Adrenal gland (tissue), 19 donors: ENCODE measurements around the gene XPC. TPM values are rescaled to one million over a fixed set of nuclear protein-coding genes. Genes with fewer than 3 reads are reported as not detected.
"Not testable (repeated sequence)": the region's sequence is repeated elsewhere in the genome, so short reads cannot be mapped to it uniquely, and the experiment has no call there.

Experiments used
- DNase-seq, 7 donors: peaks; one replicate each; pipeline ENCODE4 v3.0.0-alpha.2; 2019 to 2020
- H3K27ac ChIP-seq, 5 donors: fragments of 200-600 bp; sonication (generic) in 4 of 5; 1 replicate in 3 of 5; 2 replicates in 2 of 5; pipeline versions ENCODE4 v1.5.1 to v1.8.0; 2016 to 2020; ENCODE audit warnings: mild to moderate bottlenecking in 1 of 5
- H3K27me3 ChIP-seq: fragments of 200-600 bp; 2 replicates; pipeline ENCODE4 v1.8.0; 2021
- H3K36me3 ChIP-seq, 2 donors: fragments of 200-600 bp; replicated peaks in 1 of 2; 1 replicate in 1 of 2; 2 replicates in 1 of 2; pipeline versions ENCODE4 v1.5.1 to v1.8.0; 2018 to 2022
- H3K4me1 ChIP-seq, 2 donors: fragments of 200-600 bp; replicated peaks in 1 of 2; 1 replicate in 1 of 2; 2 replicates in 1 of 2; pipeline versions ENCODE4 v1.5.1 to v1.8.0; 2018 to 2021
- H3K4me3 ChIP-seq, 4 donors: fragments of 200-600 bp; sonication (generic) in 3 of 4; one replicate each; pipeline ENCODE4 v1.5.1; 2016 to 2018
- H3K9me3 ChIP-seq, 3 donors: fragments of 200-600 bp; sonication (generic) in 1 of 3; replicated peaks in 1 of 3; 1 replicate in 2 of 3; 2 replicates in 1 of 3; pipeline versions ENCODE4 v1.5.1 to v1.8.0; 2016 to 2021
- CTCF ChIP-seq, 6 experiments: fragments of 450-650 bp in 4 of 6; fragments of 200-600 bp in 2 of 6; sonication (generic) in 1 of 6; IDR thresholded peaks; 1 replicate in 5 of 6; 2 replicates in 1 of 6; pipeline versions ENCODE4 v1.5.1 to v1.8.0; 2016 to 2021; ENCODE audit warnings: antibody characterized with exemption in 6 of 6, mild to moderate bottlenecking in 2 of 6, moderate library complexity in 1 of 6
- POLR2A ChIP-seq, 2 donors: fragments of 450-650 bp; IDR thresholded peaks; one replicate each; pipeline ENCODE4 v1.6.1; 2017; ENCODE audit warnings: antibody characterized with exemption in 2 of 2, mild to moderate bottlenecking in 2 of 2, moderate library complexity in 1 of 2
- WGBS, 4 donors: extraction: QIAGEN DNeasy Blood & Tissue Kit in 2 of 4; methylation state at CpG; one replicate each; pipeline versions ENCODE4 v1.1.5 to v1.1.7; 2013 to 2017; 5-methylcytosine and 5-hydroxymethylcytosine counted together
- intact Hi-C, 2 donors: fragments of 100-400 bp; cut with DNase I; formaldehyde crosslinking; loops; one replicate each; pipeline versions ENCODE4 v1.14.1 to v1.15.0; 2022 to 2023
- long read RNA-seq, 10 donors: library from polyadenylated mRNA in 3 of 10; unstranded in 2 of 10; stranded (forward) in 1 of 10; transcript quantifications; one replicate each; pipeline ENCODE4 v2.0.0 and lab custom pipeline, GENCODE V29; 2021 to 2026
- polyA plus RNA-seq, 3 donors: library from polyadenylated mRNA; stranded (reverse); fragments of 200-250 nt in 2 of 3; fragments of 350-450 nt in 1 of 3; fragmentation: Illumina TruSeq in 1 of 3; extraction: RNeasy Lipid Tissue Mini Kit (QIAGEN cat#74804) in 1 of 3; gene quantifications; one replicate each; pipeline ENCODE4 v1.2.3, GENCODE V29; 2013 to 2014
- total RNA-seq, 9 donors: library from RNA; depleted of rRNA in 4 of 9; stranded (reverse); fragments of >200 nt in 4 of 9; fragments of 120-200 nt in 1 of 9; fragmentation: NEBNext Ultra II Directional in 1 of 9; extraction: Animal tissue kit (Norgen Biotek cat#: 25700) in 1 of 9; gene quantifications; one replicate each; pipeline versions ENCODE4 v1.1.0 to v1.2.4, GENCODE V29; 2013 to 2023
- donor health status: healthy with polysubstance abuse.
- donor health status: Bipolar disorder and iron deficiency.
- donor health status: DM: yes; HTN: yes; CAD: no.
- donor health status: DM: no; HTN: no; CAD: no.
- donor health status: DM: no; HTN: no; CAD: no.
- donor health status: DM: yes; HTN: yes; CAD: no.

Gene XPC
- total RNA-seq, result 10 to 100 TPM; 15.6 to 66.5 (median 32.8) TPM
- polyA plus RNA-seq, result 10 to 100 TPM; 20.4 to 30.7 (median 21.2) TPM
- long read RNA-seq, donor 1, result 0 reads
- long read RNA-seq, donor 2, partial matches to known transcripts, result 0 of 1 reads
- long read RNA-seq, donor 2, other reads (novel, unspliced or antisense), result 0 of 1 reads
- long read RNA-seq, donor 3, result 0 reads
- long read RNA-seq, donor 4, partial matches to known transcripts, result 3 of 8 reads
- long read RNA-seq, donor 4, other reads (novel, unspliced or antisense), result 5 of 8 reads
- long read RNA-seq, donor 5, transcript XPC-201 (16 exons, 3,832 nt), result major isoform, 92 of 107 reads
- long read RNA-seq, donor 5, partial matches to known transcripts, result 8 of 107 reads
- long read RNA-seq, donor 5, other reads (novel, unspliced or antisense), result 7 of 107 reads
- long read RNA-seq, donor 6, partial matches to known transcripts, result 18 of 23 reads
- long read RNA-seq, donor 6, other reads (novel, unspliced or antisense), result 1 of 23 reads
- long read RNA-seq, donor 7, result 0 reads
- long read RNA-seq, donor 8, partial matches to known transcripts, result 0 of 3 reads
- long read RNA-seq, donor 8, other reads (novel, unspliced or antisense), result 0 of 3 reads
- long read RNA-seq, donor 9, result 0 reads
- long read RNA-seq, donor 10, result 0 reads

- TF ChIP-seq CTCF (IDR thresholded peaks at IDR 0.05) (peak in 1 of 6 experiments; percentile 11), POLR2A (IDR thresholded peaks at IDR 0.05) (peak; percentile 88 to 93)
- intact Hi-C loops, result loop anchor here in 1 of 2 donors (10.0 kb wide), 1 partner anchor 54 kb away; the partner anchor contains the start of genes CHCHD4 and TMEM43
- peak within 1 kb of the TSS; percentile 90 to 97 (median 96) for H3K27ac ChIP-seq
- peaks cover 0 to 13% of the 10 kb centered on the region in 2 donors for H3K36me3 ChIP-seq
- H3K4me3 ChIP-seq, result peak within 1 kb of the TSS; percentile 57 to 96 (median 79)
- H3K4me1 ChIP-seq, result peaks cover 25 to 44% of the 10 kb centered on the region in 2 donors
- H3K27me3 ChIP-seq, result no peaks in the 10 kb centered on the region
- WGBS, 4 donors, result 0 to 1% (median 0%) methylated on average over 11 to 78 of the region's 78 CpGs
- H3K9me3 ChIP-seq, result no peaks in the 10 kb centered on the region
- peak; percentile 95 to 99 (median 98) for DNase-seq
Measured at GRCh38 chr3:14178247-14179113, at the start of gene XPC, which contains the start of gene LSM3. TSS of gene XPC (minus strand) at chr3:14178601. CDS start at chr3:14178568, 33 bp downstream. TSS of gene LSM3 (plus strand) at chr3:14178817. CDS start at chr3:14178861, 44 bp downstream.

- Histone ChIP-seq H3K36me3 (no peaks in the 10 kb centered on the region), H3K9me3 (no peaks in the 10 kb centered on the region), H3K4me1 (peaks cover 0 to 4% of the 10 kb centered on the region in 2 donors), H3K27me3 (no peaks in the 10 kb centered on the region), H3K27ac (no peak overlapping the region), H3K4me3 (no peak overlapping the region)
- intact Hi-C loops, result no loop called here
- WGBS, 4 donors, result 0 to 92% (median 85%) methylated on average over 1 of the region's 1 CpG
- no peak for DNase-seq
- no peak for TF ChIP-seq POLR2A (IDR thresholded peaks at IDR 0.05)
- TF ChIP-seq CTCF (IDR thresholded peaks at IDR 0.05), result no peak
Measured at GRCh38 chr3:14227856-14228255, 49.5 kb upstream of the XPC start.

- H3K27me3 ChIP-seq, H3K9me3 ChIP-seq, DNase-seq, H3K36me3 ChIP-seq, H3K4me3 ChIP-seq, intact Hi-C loops, H3K4me1 ChIP-seq, H3K27ac ChIP-seq: not testable (repeated sequence)
- WGBS, 4 donors, result 43 to 74% (median 68%) methylated on average over 2 to 3 of the region's 3 CpGs
Measured at GRCh38 chr3:14226351-14226750, 48.0 kb upstream of the XPC start.

GRCh38 chr3:14225421-14225820, 47.0 kb upstream of the XPC start:
- H3K4me3 ChIP-seq, result no peak overlapping the region
- H3K36me3 ChIP-seq, result no peaks in the 10 kb centered on the region
- no peak for TF ChIP-seq POLR2A (IDR thresholded peaks at IDR 0.05)
- TF ChIP-seq CTCF (IDR thresholded peaks at IDR 0.05), result no peak
- intact Hi-C loops, result no loop called here
- H3K27ac ChIP-seq, result peak overlapping the region in 1 of 5 donors; percentile 23
- no peaks in the 10 kb centered on the region for H3K27me3 ChIP-seq
- H3K4me1 ChIP-seq, result peaks cover 0 to 4% of the 10 kb centered on the region in 2 donors
- no peak for DNase-seq
- peaks cover 0 to 6% (median 0%) of the 10 kb centered on the region in 3 donors for H3K9me3 ChIP-seq
- whole genome bisulfite sequencing, 4 donors, result 56 to 64% (median 60%) methylated on average over 9 of the region's 9 CpGs
